ENCODE measurements around the gene SSC4D. TPM values are rescaled to one million over a fixed set of nuclear protein-coding genes. Genes with fewer than 3 reads are reported as not detected.

SSC4D gene
- polyA plus RNA-seq, 1 donor from 2014 or later: 2.5 TPM

GRCh38 chr7:76347710-76348109, 61.8 kb downstream of the SSC4D start:
- Histone ChIP-seq H3K4me2 (ENCODE audit: low read length) (no peak overlapping the region), H4K20me1 (ENCODE audit: insufficient read depth) (peaks cover 52% of the 10 kb centered on the region), H3K79me2 (replicated peaks; ENCODE audit: insufficient read depth, low read length) (peaks cover 97% of the 10 kb centered on the region), H3K9me2 (ENCODE audit: insufficient read depth, low read length) (no peaks in the 10 kb centered on the region), H3K27ac (ENCODE audit: low read length) (no peak overlapping the region), H3K9ac (ENCODE audit: low read length) (no peak overlapping the region), H3K9me3 (ENCODE audit: low read length) (no peaks in the 10 kb centered on the region), H3K36me3 (ENCODE audit: insufficient read depth, low read length) (peaks cover 9% of the 10 kb centered on the region), H3F3A (ENCODE audit: insufficient read depth, low read length, poor library complexity, severe bottlenecking) (peaks cover 6% of the 10 kb centered on the region), H3K27me3 (ENCODE audit: insufficient read depth, low read depth, low read length) (no peaks in the 10 kb centered on the region), H2AFZ (ENCODE audit: low read depth, low read length) (no peak overlapping the region), H3K4me3 (ENCODE audit: low read length) (no peak overlapping the region)
- TF ChIP-seq CTCF (IDR thresholded peaks at IDR 0.05; ENCODE audit: poor library complexity, severe bottlenecking): no peak
- no peak for TF ChIP-seq EP300 (conservative IDR thresholded peaks at IDR 0.05; ENCODE audit: poor library complexity, severe bottlenecking)
- TF ChIP-seq SMC3 (conservative IDR thresholded peaks at IDR 0.05; ENCODE audit: poor library complexity): no peak
- no peak for TF ChIP-seq RAD21 (conservative IDR thresholded peaks at IDR 0.05)
- TF ChIP-seq POLR2AphosphoS5 (IDR thresholded peaks at IDR 0.05): no peak
- TF ChIP-seq TAF1 (IDR thresholded peaks at IDR 0.05; ENCODE audit: low read depth): no peak
- no peak for TF ChIP-seq EZH2 (IDR thresholded peaks at IDR 0.05; ENCODE audit: borderline replicate concordance, insufficient read depth, low read length, poor library complexity, severe bottlenecking)
- TF ChIP-seq MXI1 (conservative IDR thresholded peaks at IDR 0.05; ENCODE audit: poor library complexity, severe bottlenecking): no peak
- TF ChIP-seq REST (IDR thresholded peaks at IDR 0.05; ENCODE audit: borderline replicate concordance): no peak

- Histone ChIP-seq H3K4me2 (ENCODE audit: low read length) (no peak overlapping the region), H3K36me3 (ENCODE audit: insufficient read depth, low read length) (peaks cover 7% of the 10 kb centered on the region), H3K4me3 (ENCODE audit: low read length) (no peak overlapping the region), H3K79me2 (replicated peaks; ENCODE audit: insufficient read depth, low read length) (peaks cover 97% of the 10 kb centered on the region), H3K9ac (ENCODE audit: low read length) (no peak overlapping the region), H3F3A (ENCODE audit: insufficient read depth, low read length, poor library complexity, severe bottlenecking) (peaks cover 6% of the 10 kb centered on the region), H3K9me2 (ENCODE audit: insufficient read depth, low read length) (no peaks in the 10 kb centered on the region), H2AFZ (ENCODE audit: low read depth, low read length) (no peak overlapping the region), H3K27me3 (ENCODE audit: insufficient read depth, low read depth, low read length) (no peaks in the 10 kb centered on the region), H3K9me3 (ENCODE audit: low read length) (no peaks in the 10 kb centered on the region), H4K20me1 (ENCODE audit: insufficient read depth) (peaks cover 53% of the 10 kb centered on the region), H3K27ac (ENCODE audit: low read length) (no peak overlapping the region)
- TF ChIP-seq SMC3 (conservative IDR thresholded peaks at IDR 0.05; ENCODE audit: poor library complexity) (no peak), POLR2AphosphoS5 (IDR thresholded peaks at IDR 0.05) (peak; percentile 10)
Observed at GRCh38 chr7:76346778-76347177, 62.7 kb downstream of the SSC4D start.

GRCh38 chr7:76346097-76346496, 63.4 kb downstream of the SSC4D start:
- H3K9me2 ChIP-seq (ENCODE audit: insufficient read depth, low read length): no peaks in the 10 kb centered on the region
- no peak overlapping the region for H3K4me2 ChIP-seq (ENCODE audit: low read length)
- H2AFZ ChIP-seq (ENCODE audit: low read depth, low read length): no peak overlapping the region
- peaks cover 51% of the 10 kb centered on the region for H4K20me1 ChIP-seq (ENCODE audit: insufficient read depth)
- no peaks in the 10 kb centered on the region for H3K27me3 ChIP-seq (ENCODE audit: insufficient read depth, low read depth, low read length)
- H3K36me3 ChIP-seq (ENCODE audit: insufficient read depth, low read length): peaks cover 6% of the 10 kb centered on the region
- no peak overlapping the region for H3K27ac ChIP-seq (ENCODE audit: low read length)
- peaks cover 6% of the 10 kb centered on the region for H3F3A ChIP-seq (ENCODE audit: insufficient read depth, low read length, poor library complexity, severe bottlenecking)
- H3K9ac ChIP-seq (ENCODE audit: low read length): no peak overlapping the region
- H3K79me2 ChIP-seq (replicated peaks; ENCODE audit: insufficient read depth, low read length): peaks cover 97% of the 10 kb centered on the region
- no peak overlapping the region for H3K4me3 ChIP-seq (ENCODE audit: low read length)
- TF ChIP-seq REST (IDR thresholded peaks at IDR 0.05; ENCODE audit: borderline replicate concordance) (no peak), SMC3 (conservative IDR thresholded peaks at IDR 0.05; ENCODE audit: poor library complexity) (no peak), CTCF (IDR thresholded peaks at IDR 0.05; ENCODE audit: poor library complexity, severe bottlenecking) (no peak), TAF1 (IDR thresholded peaks at IDR 0.05; ENCODE audit: low read depth) (no peak)
- H3K9me3 ChIP-seq (ENCODE audit: low read length): no peaks in the 10 kb centered on the region
